SIG-M5 treated with dmso at 0.1 percent for 504 hours (cell line): ENCODE results near the gene CEP89.
"Not testable (repeated sequence)": the region's sequence is repeated elsewhere in the genome, so short reads cannot be mapped to it uniquely, and the experiment has no call there.

Experiments
- DNase-seq: peaks from one replicate; lab custom pipeline; 2025; ENCODE audit not compliant: unreplicated experiment; lab: John Stamatoyannopoulos, UW

Gene CEP89

DNA sequence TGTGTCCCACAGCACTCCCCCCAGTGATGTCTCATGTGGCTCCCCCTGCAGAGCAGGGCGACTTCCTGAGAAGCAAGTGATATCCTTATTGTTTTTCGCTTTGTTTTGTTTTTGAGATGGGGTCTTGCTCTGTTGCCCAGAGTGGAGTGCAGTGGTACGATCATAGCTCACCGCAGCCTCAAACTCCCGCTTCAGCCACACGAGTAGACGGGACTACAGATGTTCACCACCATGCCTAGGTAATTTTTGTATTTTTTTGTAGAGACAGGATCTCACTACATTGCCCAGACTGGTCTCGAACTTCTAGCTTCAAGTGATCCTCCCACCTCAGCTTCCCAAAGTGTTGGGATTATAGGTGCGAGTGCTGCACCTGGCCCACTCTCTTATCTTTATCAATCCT is 5.0 kb downstream of the CEP89 start:
- DNase-seq, result no peak

DNA sequence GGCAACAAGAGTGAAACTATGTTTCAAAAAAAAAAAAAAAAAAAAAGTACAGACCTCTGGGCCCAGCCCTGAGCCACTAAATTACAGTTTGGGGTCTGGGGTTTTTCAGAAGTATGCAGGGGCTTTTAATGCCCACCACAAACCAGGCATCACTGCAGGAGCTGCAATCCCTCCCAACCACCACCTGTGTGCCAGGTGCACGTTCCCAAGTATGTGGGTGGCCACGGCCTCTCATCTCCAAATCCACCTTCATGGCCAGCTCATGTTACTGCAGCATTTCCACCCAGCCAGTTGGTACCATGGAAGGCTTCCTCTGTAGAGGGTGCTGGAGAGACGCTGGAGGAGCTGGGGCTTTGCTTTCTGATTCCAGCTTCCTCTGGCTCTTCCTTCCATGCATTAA is 26.5 kb downstream of the CEP89 start:
- DNase-seq, result no peak

DNA sequence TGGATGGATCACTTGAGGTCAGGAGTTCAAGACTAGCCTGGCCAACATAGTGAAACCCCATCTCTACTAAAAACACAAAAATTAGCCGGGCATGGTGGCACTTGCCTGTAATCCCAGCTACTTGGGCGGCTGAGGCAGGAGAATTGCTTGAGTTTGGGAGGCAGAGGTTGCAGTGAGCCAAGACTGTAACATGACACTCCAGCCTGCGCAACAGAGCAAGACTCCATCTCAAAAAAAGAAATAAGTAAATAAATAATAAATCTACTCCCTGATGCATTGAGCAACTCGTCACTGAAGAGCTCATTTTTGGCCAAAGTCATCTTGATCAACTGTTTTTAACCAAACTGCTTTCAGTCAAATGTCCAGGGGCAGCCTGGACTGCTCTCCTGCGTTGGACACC is 30.5 kb downstream of the CEP89 start:
- DNase-seq, result not testable (repeated sequence)

DNA sequence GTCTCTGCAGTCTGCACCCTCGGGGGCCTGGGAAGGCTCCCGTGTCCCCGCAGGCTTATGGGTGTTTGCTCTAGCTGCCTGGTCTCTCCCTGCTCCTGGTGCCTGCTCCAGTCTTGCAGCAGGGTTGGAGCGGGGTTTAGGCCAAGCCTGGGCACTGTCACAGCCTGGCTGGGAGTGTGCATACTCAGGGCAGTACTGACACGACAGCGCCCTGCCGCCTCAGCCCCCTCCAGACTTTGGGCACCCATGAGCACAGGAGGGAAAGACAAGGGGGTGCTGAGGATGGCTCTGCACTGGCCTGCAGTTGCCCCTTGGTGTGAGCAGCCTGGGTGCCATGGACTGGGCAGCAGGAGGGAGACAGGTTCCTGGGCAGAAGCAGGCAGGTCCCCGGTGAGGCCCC is 35.7 kb downstream of the CEP89 start:
- DNase-seq, result no peak

DNA sequence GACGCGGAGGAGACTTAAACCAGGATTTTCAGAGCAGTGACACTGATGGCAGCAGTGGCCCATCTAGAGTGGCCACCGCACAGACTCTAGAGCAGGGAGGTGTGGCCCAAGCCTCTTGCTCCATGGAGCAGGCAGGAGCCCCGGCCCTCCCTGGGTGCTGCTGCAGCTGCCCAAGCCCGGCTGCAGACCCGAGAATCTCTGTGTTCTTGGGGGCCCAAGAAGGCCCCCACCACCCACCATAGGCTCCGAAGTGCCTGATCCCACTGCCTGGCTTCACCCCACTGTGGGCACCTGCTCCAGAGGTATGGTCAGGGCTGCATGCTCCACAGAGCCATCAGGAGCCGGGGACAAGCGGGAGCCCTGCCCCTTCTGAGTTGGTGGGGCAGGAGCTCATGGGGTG is 36.1 kb downstream of the CEP89 start:
- no peak for DNase-seq

DNA sequence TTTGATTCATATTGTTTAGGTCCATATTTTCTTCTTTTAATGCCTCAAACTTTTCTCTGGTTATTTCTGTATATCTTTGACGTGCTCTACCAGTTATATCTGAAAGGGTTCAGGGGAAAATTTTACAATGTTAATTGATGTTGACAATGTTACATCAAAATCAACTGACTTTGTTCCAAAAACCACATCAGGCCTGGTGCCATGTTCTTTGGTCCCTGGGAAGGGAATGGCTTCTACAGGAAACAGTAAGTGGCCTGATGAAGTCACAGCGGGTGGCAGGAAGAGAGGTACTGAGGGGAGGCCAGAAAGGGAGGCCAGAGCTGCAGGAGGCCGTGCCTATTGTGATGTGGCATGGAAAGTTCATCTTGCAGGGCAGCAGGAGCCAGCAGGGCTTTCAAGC is 38.2 kb downstream of the CEP89 start:
- no peak for DNase-seq

DNA sequence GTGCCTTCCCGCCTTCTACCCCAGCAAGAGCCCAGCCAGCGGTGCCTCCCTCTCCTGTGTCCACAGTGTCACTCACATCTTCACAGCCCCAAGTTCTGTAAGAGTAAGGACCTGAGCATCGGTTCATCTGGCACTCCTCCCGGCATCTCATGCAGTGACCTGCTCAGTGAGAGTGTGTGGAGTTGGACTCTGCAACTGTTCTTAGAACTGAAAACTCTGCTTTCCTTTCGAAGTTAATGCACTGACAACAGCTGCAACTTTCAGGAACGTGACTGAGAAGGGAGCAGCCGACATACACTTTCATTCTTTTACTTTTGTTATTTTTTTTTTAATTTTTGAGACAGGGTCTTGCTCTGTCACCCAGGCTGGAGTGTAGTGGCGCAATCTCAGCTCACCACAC is 41.2 kb downstream of the CEP89 start:
- DNase-seq, result no peak

DNA sequence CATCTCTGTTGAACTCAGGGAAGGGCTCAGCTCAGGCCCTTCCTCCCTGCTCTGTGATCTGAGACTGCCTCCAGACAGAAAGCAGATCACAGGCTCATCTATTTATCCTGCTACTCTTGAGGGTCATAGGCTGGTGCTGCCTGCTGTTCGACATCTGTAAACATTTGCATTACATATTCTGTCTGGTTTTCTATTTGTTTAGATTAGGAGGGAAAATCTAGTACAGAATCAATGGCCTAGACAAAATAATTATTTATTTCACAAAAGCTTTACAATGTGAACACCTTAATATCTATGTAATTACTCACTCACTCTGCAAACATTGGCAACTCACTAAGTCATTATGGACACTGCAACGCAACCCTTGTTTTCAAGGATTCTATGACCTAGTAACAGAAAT is 43.0 kb downstream of the CEP89 start:
- DNase-seq, result peak; percentile 71

DNA sequence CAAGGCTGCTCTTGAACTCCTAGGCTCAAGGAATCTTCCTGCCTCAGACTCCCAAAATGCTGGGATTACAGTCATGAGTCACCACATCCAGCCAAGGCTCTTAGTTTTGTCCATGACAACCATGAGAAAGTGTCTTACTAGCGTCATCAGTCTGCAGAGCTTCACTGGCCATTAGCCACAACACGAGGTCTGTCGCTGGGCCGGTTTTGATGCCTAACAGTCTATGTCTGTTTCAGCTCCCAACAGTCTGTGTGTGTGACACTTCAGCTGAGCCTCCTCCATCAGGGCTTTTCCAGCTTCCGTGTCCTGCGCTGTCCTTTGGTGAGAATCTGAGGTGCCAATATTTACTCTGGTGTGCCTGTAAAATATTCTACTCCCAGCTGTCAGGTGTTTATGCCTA is 47.6 kb downstream of the CEP89 start:
- no peak for DNase-seq

DNA sequence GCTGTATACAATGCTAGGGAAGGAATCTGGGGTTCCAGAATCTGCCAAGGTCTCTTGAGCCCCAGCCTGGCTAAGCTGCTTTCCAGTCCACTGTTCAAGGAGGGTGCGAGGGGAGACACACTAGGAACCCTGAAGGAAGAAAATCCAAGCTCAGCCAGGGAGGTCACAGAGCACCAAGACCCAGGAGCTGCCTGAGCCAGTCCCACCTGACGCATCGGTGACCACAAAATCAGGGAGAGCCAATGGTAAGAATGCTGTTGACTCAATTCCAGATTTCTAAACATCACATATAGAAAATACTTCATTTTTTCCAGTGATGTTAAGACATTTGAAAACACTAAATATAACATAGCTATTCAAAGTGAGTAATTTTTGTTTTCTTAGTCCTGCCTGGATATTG is 50.1 kb downstream of the CEP89 start:
- DNase-seq, result no peak

DNA sequence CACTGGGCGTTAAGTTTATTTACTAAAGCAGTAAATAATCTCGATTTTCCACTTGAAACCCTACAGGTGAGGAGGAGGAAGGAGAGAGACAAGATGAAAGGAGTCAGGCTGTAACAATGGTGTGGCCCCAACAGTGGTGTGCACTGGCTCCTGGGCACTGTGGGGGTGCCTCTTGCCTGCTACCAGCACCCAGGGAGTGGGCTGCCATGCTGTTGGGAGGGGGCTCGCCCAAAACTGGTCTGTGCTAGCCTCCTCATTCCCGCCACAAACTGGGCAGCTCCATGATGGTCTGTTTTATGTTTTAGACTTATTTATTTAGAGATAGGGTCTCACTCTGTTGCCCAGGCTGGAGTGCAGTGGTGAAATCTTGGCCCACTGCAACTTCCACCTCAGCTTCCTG is 52.4 kb downstream of the CEP89 start:
- DNase-seq, result no peak

DNA sequence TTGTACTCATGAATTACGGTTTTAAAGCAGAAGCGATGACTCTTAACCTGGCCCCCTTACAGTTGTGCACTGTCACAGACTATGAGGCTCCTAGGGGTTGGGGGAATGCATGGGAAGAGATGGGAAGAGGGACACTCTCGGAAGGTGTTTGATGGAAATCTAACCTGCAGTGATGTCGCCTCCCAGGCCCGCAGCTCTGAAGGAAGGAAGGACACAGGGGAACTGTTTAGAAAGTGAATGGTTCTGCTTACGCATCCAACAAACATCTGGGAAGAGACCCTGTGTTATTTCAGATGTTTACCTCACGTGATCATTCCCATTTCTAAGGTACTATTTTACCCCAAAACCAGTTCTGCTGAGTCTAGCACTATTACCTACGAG is 54.2 kb downstream of the CEP89 start:
- no peak for DNase-seq

DNA sequence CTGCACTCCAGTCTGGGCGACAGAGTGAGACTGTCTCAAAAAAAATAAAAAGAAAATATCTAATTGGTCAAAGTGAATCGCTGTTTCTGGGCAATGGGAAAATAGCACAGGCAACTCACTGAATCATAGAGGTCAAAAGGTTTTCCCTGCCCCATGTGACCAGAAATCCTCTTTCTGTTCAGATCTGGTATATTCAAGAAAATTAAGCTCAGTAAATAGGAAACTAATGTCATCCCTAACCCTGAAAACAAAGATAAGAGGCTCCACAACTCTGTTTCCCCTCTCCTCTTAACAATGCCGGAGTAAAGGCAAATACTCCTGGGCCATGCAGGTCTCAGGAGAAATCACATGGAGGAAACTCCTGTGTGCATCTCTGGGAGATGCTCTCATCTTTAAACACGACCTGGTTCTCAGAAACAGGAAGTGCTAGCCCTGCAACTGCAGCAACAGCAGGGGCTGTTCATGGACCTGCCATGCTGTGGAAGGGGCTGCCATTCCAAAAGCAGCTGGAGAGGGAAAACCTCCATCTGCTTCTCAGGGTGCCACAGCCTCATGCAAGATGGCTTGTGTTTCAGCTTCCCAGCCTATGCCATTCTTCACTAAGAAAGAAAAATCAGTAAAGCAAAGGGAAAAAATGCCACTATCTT is 54.7 kb downstream of the CEP89 start:
- DNase-seq, result no peak

DNA sequence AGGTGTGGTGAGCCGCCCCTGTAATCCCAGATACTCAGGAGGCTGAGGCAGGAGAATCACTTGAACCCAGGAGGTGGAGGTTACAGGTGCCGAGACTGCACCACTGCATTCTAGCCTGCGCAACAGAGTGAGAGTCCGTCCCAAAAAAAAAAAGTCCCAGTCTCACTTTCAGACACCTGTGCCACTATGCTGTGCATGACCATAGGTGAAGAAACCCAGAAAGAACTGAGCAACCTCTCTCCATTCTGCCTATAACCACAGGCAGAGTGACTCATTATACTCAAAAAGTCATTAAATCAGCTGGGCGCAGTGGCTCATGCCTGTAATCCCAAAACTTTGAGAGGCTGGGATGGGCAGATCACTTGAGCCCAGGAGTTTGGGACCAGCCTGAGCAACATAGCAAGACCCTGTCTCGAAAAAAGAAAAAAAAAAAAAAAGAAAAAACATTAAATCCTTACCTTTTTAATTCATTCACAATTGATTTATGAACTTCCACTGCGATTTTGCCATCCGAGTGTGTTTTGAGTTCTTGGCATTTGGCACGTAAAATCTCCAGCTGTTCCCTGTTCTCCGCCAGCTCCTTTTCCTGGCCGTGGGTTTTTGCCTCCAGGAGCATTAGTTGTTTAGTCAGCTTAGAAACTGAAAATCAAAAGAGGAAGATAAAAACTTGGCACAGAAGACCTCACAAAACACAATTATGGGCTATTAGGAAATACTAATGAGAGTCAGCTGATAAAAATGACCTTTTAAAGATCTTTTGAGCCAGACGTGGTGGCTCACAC is 56.7 kb downstream of the CEP89 start:
- no peak for DNase-seq

DNA sequence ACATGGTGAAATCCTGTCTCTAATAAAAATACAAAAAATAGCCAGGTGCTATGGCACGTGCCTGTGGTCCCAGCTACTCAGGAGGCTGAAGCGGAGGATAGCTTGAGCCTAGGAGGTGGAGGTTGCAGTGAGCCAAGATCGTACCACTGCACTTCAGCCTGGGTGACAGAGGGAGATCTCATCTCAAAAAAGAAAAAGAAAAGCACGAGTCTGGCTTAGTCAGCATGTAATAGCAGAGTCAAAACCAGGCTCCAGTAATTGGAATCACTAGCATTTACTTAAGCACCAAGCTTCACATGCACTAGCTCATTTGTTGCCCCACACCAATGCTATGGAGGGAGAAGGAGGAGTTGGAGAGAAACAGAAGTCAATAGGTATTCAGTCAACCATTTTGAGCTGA is 60.3 kb downstream of the CEP89 start:
- DNase-seq, result no peak

DNA sequence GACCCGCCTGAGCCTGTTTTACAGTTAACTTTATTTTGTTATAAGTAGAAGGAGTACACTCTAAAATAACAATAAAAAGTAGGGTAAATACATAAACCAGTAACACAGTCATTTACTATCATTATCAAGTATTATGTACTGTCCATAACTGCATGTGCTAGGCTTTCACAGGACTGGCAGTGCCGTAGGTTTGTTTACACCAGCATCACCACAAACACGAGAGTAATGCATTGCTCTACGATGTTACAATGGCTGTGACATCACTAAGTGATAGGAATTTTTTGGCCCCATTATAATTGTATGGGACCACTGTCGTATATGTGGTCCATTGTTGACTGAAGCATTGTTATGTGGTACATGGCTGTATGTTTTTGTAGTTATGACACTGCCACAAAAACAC is 60.9 kb downstream of the CEP89 start:
- no peak for DNase-seq

DNA sequence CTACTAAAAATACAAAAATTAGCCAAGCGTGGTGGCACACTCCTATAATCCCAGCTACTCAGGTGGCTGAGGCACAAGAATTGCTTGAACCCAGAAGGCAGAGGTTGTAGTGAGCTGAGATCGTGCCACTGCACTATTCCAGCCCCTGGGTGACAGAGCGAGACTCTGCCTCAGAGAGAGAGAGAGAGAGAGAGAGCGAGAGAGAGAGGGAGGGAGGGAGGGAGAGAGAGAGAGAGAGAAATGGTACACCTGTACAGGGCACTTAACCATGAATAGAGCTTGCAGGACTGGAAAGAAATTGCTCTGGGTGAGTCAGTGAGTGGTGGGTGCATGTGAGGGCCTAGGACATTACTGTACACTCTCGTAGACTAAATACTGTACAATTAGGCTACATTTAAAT is 61.7 kb downstream of the CEP89 start:
- no peak for DNase-seq

DNA sequence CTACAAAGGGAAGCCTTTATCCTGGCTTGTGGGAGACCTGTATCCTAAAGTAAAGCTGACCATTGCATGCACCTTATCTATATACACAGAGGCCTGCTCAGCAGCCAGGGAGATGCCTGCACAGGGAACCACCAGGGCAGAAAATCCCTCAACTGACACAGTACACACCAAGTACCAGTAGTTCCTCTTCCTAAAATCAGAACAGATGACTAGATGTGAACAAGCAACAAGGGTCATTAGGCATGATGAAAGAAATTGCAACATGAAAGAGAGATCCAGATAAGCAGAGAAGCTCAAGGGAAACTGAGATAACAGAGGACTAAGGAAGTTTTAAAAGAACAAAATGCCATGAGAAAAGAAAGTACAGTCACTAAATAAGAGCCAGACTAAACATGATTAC is 62.5 kb downstream of the CEP89 start:
- DNase-seq, result no peak

DNA sequence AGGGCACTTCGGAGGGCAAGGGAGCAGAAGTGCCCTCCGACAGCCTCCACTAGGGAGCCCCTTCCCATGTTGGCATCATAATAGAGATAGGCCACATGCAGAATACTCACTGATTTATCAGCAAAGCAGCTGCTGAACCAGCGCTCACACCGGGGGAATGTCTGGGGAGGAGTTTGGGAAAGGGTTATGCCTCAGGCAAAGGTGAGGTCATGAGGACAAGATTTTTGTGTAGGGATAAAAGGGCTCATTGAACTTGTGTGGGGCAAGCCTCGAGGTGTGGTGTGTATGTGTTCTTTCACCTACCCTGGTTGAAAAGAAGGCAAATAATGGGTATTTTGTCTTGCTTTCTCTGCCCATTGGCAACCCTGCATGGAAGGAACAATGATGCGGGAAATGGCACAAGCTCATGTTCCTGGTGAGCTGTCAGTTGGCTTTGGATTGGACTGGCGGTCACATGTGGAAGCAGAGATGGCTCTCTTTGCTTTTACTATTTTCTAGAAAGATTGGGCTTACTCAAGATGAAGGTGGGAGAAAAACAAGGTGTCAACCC is 63.0 kb downstream of the CEP89 start:
- no peak for DNase-seq

DNA sequence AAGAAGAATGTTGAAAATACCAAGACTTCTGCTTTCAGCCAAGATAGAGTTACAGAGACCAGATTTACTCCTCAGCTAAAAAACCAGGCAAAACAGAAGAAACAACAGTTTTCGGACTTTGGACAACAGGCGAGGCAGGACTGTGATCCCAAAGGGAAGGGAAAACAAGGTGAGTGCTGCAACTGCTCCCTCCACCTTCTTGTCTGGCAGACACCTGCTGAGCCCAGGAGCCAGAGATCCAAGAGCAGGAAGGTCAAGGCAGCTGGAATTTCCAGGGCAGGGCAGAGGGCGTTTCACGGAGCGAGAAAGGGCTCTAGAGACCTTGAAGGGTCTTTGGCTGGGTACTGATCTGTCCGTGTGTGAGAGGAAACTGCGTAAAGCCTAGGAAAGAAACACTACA is 69.3 kb downstream of the CEP89 start:
- DNase-seq, result no peak

DNA sequence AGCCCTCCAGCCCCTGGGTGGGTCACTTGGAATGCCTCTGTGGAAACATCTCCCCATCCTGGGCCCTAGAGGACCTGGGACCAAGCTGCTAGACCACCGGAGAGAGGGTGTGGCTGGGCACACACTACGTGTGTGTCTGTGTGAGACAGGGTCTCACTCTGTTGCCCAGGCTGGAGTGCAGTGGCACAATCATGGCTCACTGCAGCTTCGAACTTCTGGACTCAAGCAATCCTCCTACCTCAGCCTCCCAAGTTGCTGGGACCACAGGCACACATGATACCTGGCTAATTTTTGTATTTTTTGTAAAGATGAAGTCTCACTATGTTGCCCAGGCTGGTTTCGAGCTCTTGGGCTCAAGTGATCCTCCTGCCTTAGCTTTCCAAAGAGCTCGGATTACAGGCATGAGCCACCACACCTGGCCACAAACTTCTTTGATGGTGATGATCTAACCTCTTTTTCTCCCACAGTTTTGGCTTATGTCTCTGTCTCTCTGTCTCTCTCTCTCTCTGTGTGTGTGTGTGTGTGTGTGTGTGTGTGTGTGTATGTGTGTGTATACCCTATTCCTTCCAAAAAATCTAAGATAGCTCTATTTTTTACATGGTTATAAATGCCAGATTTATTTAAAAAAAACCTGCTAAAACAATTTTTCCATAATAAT is 70.1 kb downstream of the CEP89 start:
- DNase-seq, result no peak

DNA sequence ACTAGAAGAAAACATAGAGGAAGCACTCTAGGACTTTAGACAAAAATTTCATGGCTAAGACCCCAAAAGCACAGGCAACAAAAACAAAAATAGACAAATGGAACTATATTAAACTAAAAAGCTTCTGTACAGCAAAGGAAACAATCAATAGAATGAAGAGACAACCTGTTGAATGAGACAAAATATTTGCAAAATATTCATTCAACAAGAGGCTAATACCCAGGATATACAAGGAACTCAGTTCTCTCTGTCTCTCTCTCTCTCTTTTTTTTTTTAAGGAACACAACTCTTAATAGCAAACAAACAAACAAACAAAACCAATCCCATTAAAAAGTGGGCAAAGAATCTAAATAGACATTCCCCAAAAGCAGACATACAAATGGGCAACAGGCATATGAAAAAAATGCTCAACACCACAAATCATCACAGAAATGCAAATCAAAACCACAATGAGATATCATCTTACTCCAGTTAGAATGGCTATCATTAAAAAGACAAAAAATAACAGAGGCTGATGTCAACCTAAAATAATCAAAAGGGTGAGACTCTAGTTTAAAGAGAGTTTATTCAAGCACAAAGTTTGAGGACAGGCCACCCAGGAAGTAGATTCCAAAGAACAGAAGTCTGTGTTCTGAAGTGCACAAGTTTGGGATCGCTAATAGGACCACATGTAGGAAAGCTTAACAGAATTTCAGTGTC is 75.1 kb downstream of the CEP89 start:
- DNase-seq, result no peak
